GM12878 (cell line): ENCODE measurements around the gene CCND2. TPM values are rescaled to one million over a fixed set of nuclear protein-coding genes. Genes with fewer than 3 reads are reported as not detected.

ENCODE experiments used
- ATAC-seq: fragments of 200-7000 bp; cut with Tn5 transposase; 3 replicates; pipeline ENCODE4 v1.9.1; 2020; ENCODE audit warnings: mild to moderate bottlenecking, moderate library complexity
- BruUV-seq: library from RNA; stranded (reverse); fragments of 400-500 nt; replicated peaks from 2 replicates; lab custom pipeline; 2021; lab: Mats Ljungman, UMichigan
- CTCF ChIA-PET: fragments of 300-600 bp; sonication (Branson Sonifier 250); formaldehyde crosslinking; extraction: SDS; loops from one replicate; lab custom pipeline; 2021; ENCODE audit warnings: inconsistent platforms; lab: Yijun Ruan, JAX
- POLR2A ChIA-PET: fragments of 350-600 bp; formaldehyde crosslinking; extraction: SDS; loops from one replicate; lab custom pipeline; 2021; ENCODE audit warnings: inconsistent platforms; lab: Charles Lee
- RAD21 ChIA-PET: fragments of 300-600 bp; sonication (Branson Sonifier 250); formaldehyde crosslinking; loops from one replicate; lab custom pipeline; 2023; ENCODE audit warnings: antibody characterized with exemption; ENCODE audit not compliant: unreplicated experiment; lab: Charles Lee
- SMC1A ChIA-PET: fragments of 300-600 bp; sonication (Branson Sonifier 250); formaldehyde crosslinking; loops from one replicate; lab custom pipeline; 2023; ENCODE audit not compliant: unreplicated experiment, uncharacterized antibody; lab: Charles Lee
- DNase-seq: peaks from one replicate; pipeline ENCODE4 v3.0.0-alpha.2; 2011; ENCODE audit warnings: low read depth, low spot score
- FAIRE-seq: peaks from 3 replicates; lab custom pipeline; 2011; peaks lifted over from hg19 to GRCh38; lab: Jason Lieb, UNC
- H2AFZ ChIP-seq: 2 replicates; pipeline ENCODE4 v1.6.0; 2011; ENCODE audit warnings: low read depth, low read length, control low read depth; ENCODE audit not compliant: control insufficient read depth
- H3K27ac ChIP-seq: 2 replicates; pipeline ENCODE4 v1.5.1; 2011; ENCODE audit warnings: control low read depth; ENCODE audit not compliant: control insufficient read depth, insufficient read depth
- H3K27me3 ChIP-seq, 2 experiments: replicated peaks in 1 of 2; 2 replicates each; pipeline versions ENCODE4 v1.6.0 to v1.6.1; 2011; ENCODE audit warnings: low read length in 1 of 2; ENCODE audit not compliant: control insufficient read depth in 2 of 2, insufficient read depth in 2 of 2
- H3K36me3 ChIP-seq, 2 experiments: 2 replicates each; pipeline ENCODE4 v1.5.1; 2011; ENCODE audit warnings: low read length in 1 of 2; ENCODE audit not compliant: control insufficient read depth in 2 of 2, insufficient read depth in 2 of 2
- H3K4me1 ChIP-seq: 2 replicates; pipeline ENCODE4 v1.6.1; 2011; ENCODE audit warnings: mild to moderate bottlenecking, low read length, moderate library complexity, mixed read lengths; ENCODE audit not compliant: control insufficient read depth, insufficient read depth
- H3K4me2 ChIP-seq: 2 replicates; pipeline ENCODE4 v1.6.0; 2011; ENCODE audit warnings: control low read depth; ENCODE audit not compliant: control insufficient read depth, insufficient read depth
- H3K4me3 ChIP-seq: fragments of 200-600 bp; sonication (generic); 2 replicates; pipeline ENCODE4 v1.5.1; 2016
- H3K79me2 ChIP-seq: 2 replicates; pipeline ENCODE4 v1.6.0; 2011; ENCODE audit warnings: low read length; ENCODE audit not compliant: control insufficient read depth, insufficient read depth
- H3K9ac ChIP-seq: 2 replicates; pipeline ENCODE4 v1.8.0; 2011; ENCODE audit warnings: low read length, control low read depth, mixed read lengths; ENCODE audit not compliant: control insufficient read depth, insufficient read depth
- H3K9me3 ChIP-seq: replicated peaks from 3 replicates; pipeline ENCODE4 v1.5.1; 2011; ENCODE audit warnings: mild to moderate bottlenecking, low read length; ENCODE audit not compliant: control insufficient read depth, insufficient read depth
- H4K20me1 ChIP-seq: 2 replicates; pipeline ENCODE4 v1.6.0; 2011; ENCODE audit not compliant: control insufficient read depth, insufficient read depth
- CEBPB ChIP-seq, 2 experiments: fragments of 150-350 bp in 1 of 2; IDR thresholded peaks; 2 replicates each; pipeline ENCODE4 v1.6.1; 2012 to 2014; ENCODE audit warnings: low read depth in 2 of 2, low read length in 2 of 2, borderline replicate concordance in 1 of 2, inconsistent platforms in 1 of 2
- HDAC2 ChIP-seq: fragments of 200-600 bp; sonication (generic); IDR thresholded peaks from 2 replicates; pipeline ENCODE4 v1.6.1; 2017
- RFX5 ChIP-seq: IDR thresholded peaks from 2 replicates; pipeline ENCODE4 v1.6.1; 2011; ENCODE audit warnings: low read depth, low read length, improper control_type of control experiment
- SPI1 ChIP-seq: IDR thresholded peaks from 2 replicates; pipeline ENCODE4 v1.6.1; 2011; ENCODE audit warnings: low read depth, mild to moderate bottlenecking, low read length, moderate library complexity, borderline replicate concordance; ENCODE audit not compliant: insufficient read depth
- TAF1 ChIP-seq: IDR thresholded peaks from 2 replicates; pipeline ENCODE4 v1.6.1; 2011; ENCODE audit warnings: mild to moderate bottlenecking, low read depth, low read length, borderline replicate concordance
- WGBS: methylation state at CpG from one replicate; pipeline ENCODE4 v1.1.6; 2016; ENCODE audit warnings: low lambda C conversion rate; ENCODE audit not compliant: insufficient replicate concordance, insufficient coverage; ENCODE audit errors: missing lambda C conversion rate; 5-methylcytosine and 5-hydroxymethylcytosine counted together
- in situ Hi-C: fragments of 300-500 bp; cut with MboI; formaldehyde crosslinking; loops from 9 replicates; pipeline ENCODE4 v1.14.3; 2018; ENCODE audit warnings: mixed read lengths
- intact Hi-C: fragments of 100-400 bp; cut with micrococcal nuclease; formaldehyde crosslinking; loops from one replicate; pipeline ENCODE4 v1.14.2; 2022; ENCODE audit not compliant: unreplicated experiment
- polyA plus RNA-seq, 11 experiments: library from polyadenylated mRNA; depleted of rRNA in 4 of 11; unstranded in 6 of 11; stranded (reverse) in 5 of 11; fragments of >200 nt; fragmentation: Nextera tagmentation in 4 of 11; fragmentation: Illumina TruSeq in 1 of 11; extraction: Ambion mirVana in 4 of 11; extraction: Trizol in 1 of 11; gene quantifications; 1 replicate in 1 of 11; 2 replicates in 10 of 11; pipeline versions ENCODE4 v1.2.1 to v1.2.3, GENCODE V29; 2011 to 2016; ENCODE audit warnings: inconsistent platforms in 2 of 11, missing spikeins in 2 of 11, low read depth in 1 of 11
- total RNA-seq, 4 experiments: library from RNA; depleted of rRNA in 3 of 4; stranded (reverse); fragments of >200 nt in 3 of 4; fragmentation: Illumina TruSeq in 1 of 4; extraction: Trizol in 1 of 4; gene quantifications; 2 replicates each; pipeline versions ENCODE4 v1.2.1 to v1.2.3, GENCODE V29; 2013 to 2021
- TF ChIP-seq, protein P1 (sequence below): fragments of 450-650 bp; conservative IDR thresholded peaks from 2 replicates; pipeline ENCODE4 v1.6.1; 2017; ENCODE audit warnings: mild to moderate bottlenecking, moderate library complexity

The CCND2 gene
- total and polyA plus RNA-seq, 10 of the 15 experiments (the other 5 are each of a cell fraction or from before 2014, with no cell fraction given): 30.1 to 263 (median 152) TPM

DNA sequence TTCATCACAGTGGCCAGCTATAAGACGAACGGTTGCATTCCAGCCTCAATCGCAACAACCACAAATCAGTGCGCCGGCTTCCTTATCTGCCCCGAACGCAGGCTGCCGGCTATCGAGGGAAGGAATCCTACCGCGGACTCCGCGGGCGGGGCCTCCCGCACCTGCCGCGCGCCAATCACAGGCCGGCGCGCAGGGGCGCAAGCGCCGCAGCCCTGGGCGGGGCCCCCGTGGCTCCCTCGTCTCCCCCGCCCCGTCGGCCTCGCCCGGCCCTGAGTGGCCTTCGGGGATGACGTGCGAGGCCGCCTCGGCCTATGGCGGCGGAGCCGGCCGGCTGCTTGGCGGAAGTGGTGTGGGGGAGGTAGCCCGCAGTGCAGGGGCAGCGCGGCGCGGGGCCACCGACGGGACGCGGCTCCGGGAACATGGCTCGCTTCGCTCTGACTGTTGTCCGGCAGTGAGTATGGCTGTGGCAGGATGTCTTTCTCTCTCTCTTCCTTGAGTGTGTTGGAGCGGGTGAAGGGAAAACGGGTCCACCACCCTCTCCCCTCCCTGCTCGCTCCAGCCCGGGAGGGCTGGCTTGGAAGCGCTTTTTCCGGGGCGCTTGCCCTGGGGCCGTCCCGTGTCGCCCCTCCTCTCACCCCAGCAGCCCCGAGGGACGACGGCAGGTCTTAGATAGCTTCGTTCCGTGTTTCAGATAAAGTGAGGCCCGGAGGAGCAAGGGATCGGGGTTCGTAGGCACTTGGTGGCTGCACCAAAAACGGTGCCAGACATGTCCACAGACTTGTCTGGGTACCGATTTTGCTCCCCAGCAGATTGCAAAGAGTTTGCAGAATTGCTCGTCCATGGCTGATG, 47.5 kb downstream of the CCND2 start, which contains the start of gene TIGAR (continued):
- TF ChIP-seq SPI1: peak; percentile 37
- no peak; the same call in 1 of the 2 replicates for TF ChIP-seq RFX5
- no peak for TF ChIP-seq HDAC2

GRCh38 chr12:4322726-4323125, 49.2 kb downstream of the CCND2 start:
- POLR2A ChIA-PET: interaction anchor here (0.6 to 1.6 kb wide), 9 partner anchors 8 to 325 kb away, joined by 3 to 4 read pairs (median 3); no protein-coding TSS in a partner anchor
- Histone ChIP-seq H3K79me2 (peaks cover 50% of the 10 kb centered on the region), H3K9ac (no peak overlapping the region), H2AFZ (no peak overlapping the region), H3K4me1 (peaks cover 3% of the 10 kb centered on the region; the same call in 1 of the 2 replicates), H3K4me3 (peak overlapping the region; percentile 88), H3K27ac (no peak overlapping the region), H3K4me2 (peak overlapping the region; percentile 60), H3K27me3 (no peaks in the 10 kb centered on the region), H3K9me3 (no peaks in the 10 kb centered on the region), H4K20me1 (no peaks in the 10 kb centered on the region), H3K36me3 (no peaks in the 10 kb centered on the region; a peak in 1 of 4 replicates)
- in situ Hi-C loops: no loop called here
- CTCF ChIA-PET: interaction anchor here (0.6 to 2.0 kb wide), 11 partner anchors 8 to 437 kb away, joined by 3 to 6 read pairs (median 3); partner anchors contain the start of genes AKAP3 and NDUFA9
- ATAC-seq: peak; percentile 28
- no peak for TF ChIP-seq CEBPB (IDR thresholded peaks at IDR 0.05; ENCODE audit: borderline replicate concordance in 1 of 2, low read depth in 2 of 2, low read length in 2 of 2)
- TF ChIP-seq TAF1: peak; percentile 54
- TF ChIP-seq, protein P1, sequence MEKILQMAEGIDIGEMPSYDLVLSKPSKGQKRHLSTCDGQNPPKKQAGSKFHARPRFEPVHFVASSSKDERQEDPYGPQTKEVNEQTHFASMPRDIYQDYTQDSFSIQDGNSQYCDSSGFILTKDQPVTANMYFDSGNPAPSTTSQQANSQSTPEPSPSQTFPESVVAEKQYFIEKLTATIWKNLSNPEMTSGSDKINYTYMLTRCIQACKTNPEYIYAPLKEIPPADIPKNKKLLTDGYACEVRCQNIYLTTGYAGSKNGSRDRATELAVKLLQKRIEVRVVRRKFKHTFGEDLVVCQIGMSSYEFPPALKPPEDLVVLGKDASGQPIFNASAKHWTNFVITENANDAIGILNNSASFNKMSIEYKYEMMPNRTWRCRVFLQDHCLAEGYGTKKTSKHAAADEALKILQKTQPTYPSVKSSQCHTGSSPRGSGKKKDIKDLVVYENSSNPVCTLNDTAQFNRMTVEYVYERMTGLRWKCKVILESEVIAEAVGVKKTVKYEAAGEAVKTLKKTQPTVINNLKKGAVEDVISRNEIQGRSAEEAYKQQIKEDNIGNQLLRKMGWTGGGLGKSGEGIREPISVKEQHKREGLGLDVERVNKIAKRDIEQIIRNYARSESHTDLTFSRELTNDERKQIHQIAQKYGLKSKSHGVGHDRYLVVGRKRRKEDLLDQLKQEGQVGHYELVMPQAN: 0 out of 2 replicates have a peak, but pooled peaks have one; percentile 9
- RAD21 ChIA-PET: interaction anchor here (0.7 to 1.6 kb wide), 9 partner anchors 17 to 506 kb away, joined by 3 to 7 read pairs (median 3); no protein-coding TSS in a partner anchor
- SMC1A ChIA-PET: interaction anchor here (0.6 to 1.9 kb wide), 15 partner anchors 8 to 438 kb away, joined by 3 to 14 read pairs (median 3); no protein-coding TSS in a partner anchor
- no TSS peak for BruUV-seq
- WGBS: 3% methylated on average over 5 of the region's 5 CpGs
- DNase-seq: no peak
- intact Hi-C loops: loop anchor here (5.0 kb wide), 1 partner anchor 215 kb away; the partner anchor contains the start of gene RAD51AP1
- FAIRE-seq: no peak

Other genes starting within 250 kb of the CCND2 start
- 8.7 and 10.6 TPM in 2 replicates for gene TIGAR, start 47.5 kb downstream of the CCND2 start, total RNA-seq (2014; rRNA removed)
- gene TIGAR, start 47.5 kb downstream of the CCND2 start, total RNA-seq (2014; rRNA removed; fragmentation: Illumina TruSeq; extraction: Trizol): 10.4 and 10.7 TPM in 2 replicates
- gene TIGAR, start 47.5 kb downstream of the CCND2 start, total RNA-seq (2021): 7.6 and 11.5 TPM in 2 replicates
- 10.1 and 39.4 TPM in 2 replicates for gene TIGAR, start 47.5 kb downstream of the CCND2 start, polyA plus RNA-seq (2011; rRNA removed)
- 18.9 and 21.8 TPM in 2 replicates for gene TIGAR, start 47.5 kb downstream of the CCND2 start, polyA plus RNA-seq (2014; fragmentation: Illumina TruSeq; extraction: Trizol)
- 10 to 100 TPM; 32.9 to 45.7 TPM for gene TIGAR, start 47.5 kb downstream of the CCND2 start, polyA plus RNA-seq (2014; fragmentation: Nextera tagmentation; extraction: Ambion mirVana)
- gene TIGAR, start 47.5 kb downstream of the CCND2 start, polyA plus RNA-seq (2014; rRNA removed): 14.1 and 15.9 TPM in 2 replicates
- gene TIGAR, start 47.5 kb downstream of the CCND2 start, polyA plus RNA-seq (2016; fragmentation: Nextera tagmentation; extraction: Ambion mirVana): 10 to 100 TPM; 39.0 to 40.6 TPM
- not detected in 2 replicates for gene FGF23, start 106.0 kb downstream of the CCND2 start, total RNA-seq (2014; rRNA removed)
- gene FGF23, start 106.0 kb downstream of the CCND2 start, total RNA-seq (2014; rRNA removed; fragmentation: Illumina TruSeq; extraction: Trizol): not detected in 2 replicates
- gene FGF23, start 106.0 kb downstream of the CCND2 start, total RNA-seq (2021): not detected in 2 replicates
- gene FGF23, start 106.0 kb downstream of the CCND2 start, polyA plus RNA-seq (2011; rRNA removed): not detected in 2 replicates
- gene FGF23, start 106.0 kb downstream of the CCND2 start, polyA plus RNA-seq (2014; fragmentation: Illumina TruSeq; extraction: Trizol): not detected in 2 replicates
- gene FGF23, start 106.0 kb downstream of the CCND2 start, polyA plus RNA-seq (2014; fragmentation: Nextera tagmentation; extraction: Ambion mirVana): not detected
- gene FGF23, start 106.0 kb downstream of the CCND2 start, polyA plus RNA-seq (2014; rRNA removed): not detected in 2 replicates
- gene FGF23, start 106.0 kb downstream of the CCND2 start, polyA plus RNA-seq (2016; fragmentation: Nextera tagmentation; extraction: Ambion mirVana): not detected
- gene FGF6, start 172.1 kb downstream of the CCND2 start, total RNA-seq (2014; rRNA removed): not detected in 2 replicates
- gene FGF6, start 172.1 kb downstream of the CCND2 start, total RNA-seq (2014; rRNA removed; fragmentation: Illumina TruSeq; extraction: Trizol): not detected in 2 replicates
- gene FGF6, start 172.1 kb downstream of the CCND2 start, total RNA-seq (2021): not detected in 2 replicates
- not detected in 2 replicates for gene FGF6, start 172.1 kb downstream of the CCND2 start, polyA plus RNA-seq (2011; rRNA removed)
- not detected in 2 replicates for gene FGF6, start 172.1 kb downstream of the CCND2 start, polyA plus RNA-seq (2014; fragmentation: Illumina TruSeq; extraction: Trizol)
- gene FGF6, start 172.1 kb downstream of the CCND2 start, polyA plus RNA-seq (2014; fragmentation: Nextera tagmentation; extraction: Ambion mirVana): not detected
- gene FGF6, start 172.1 kb downstream of the CCND2 start, polyA plus RNA-seq (2014; rRNA removed): not detected in 2 replicates
- not detected for gene FGF6, start 172.1 kb downstream of the CCND2 start, polyA plus RNA-seq (2016; fragmentation: Nextera tagmentation; extraction: Ambion mirVana)